IMR-90 (cell line): Measurements from ENCODE around the gene PLCL2. TPM values are rescaled to one million over a fixed set of nuclear protein-coding genes. Genes with fewer than 3 reads are reported as not detected.

Source experiments
- ATAC-seq: fragments of 200-7000 bp; cut with Tn5 transposase; 2 replicates; pipeline ENCODE4 v1.9.1; 2020; ENCODE audit warnings: low read depth, mild to moderate bottlenecking, moderate library complexity
- BruUV-seq: library from RNA; stranded (reverse); fragments of 400-500 nt; replicated peaks from 2 replicates; lab custom pipeline; 2021; lab: Mats Ljungman, UMichigan
- CTCF ChIA-PET: fragments of 300-600 bp; formaldehyde crosslinking; extraction: SDS; loops from one replicate; lab custom pipeline; 2021; ENCODE audit warnings: antibody characterized with exemption; lab: Yijun Ruan, JAX
- POLR2A ChIA-PET: fragments of 300-600 bp; sonication (Branson Sonifier 250); formaldehyde crosslinking; loops from one replicate; lab custom pipeline; 2022; ENCODE audit warnings: antibody characterized with exemption; ENCODE audit not compliant: unreplicated experiment; lab: Charles Lee
- DNase-seq: peaks from one replicate; pipeline ENCODE4 v3.0.0; 2013
- H2AFZ ChIP-seq: replicated peaks from 2 replicates; pipeline ENCODE3; 2013; ENCODE audit warnings: low read length, mild to moderate bottlenecking; ENCODE audit not compliant: poor library complexity
- H2AK5ac ChIP-seq: 2 replicates; pipeline ENCODE4 v1.6.1; 2013; ENCODE audit warnings: low read depth, low read length, inconsistent platforms
- H2AK9ac ChIP-seq: replicated peaks from 2 replicates; pipeline ENCODE3; 2013; ENCODE audit warnings: mild to moderate bottlenecking, low read depth, low read length, moderate library complexity; ENCODE audit not compliant: poor library complexity
- H2BK120ac ChIP-seq: 2 replicates; pipeline ENCODE4 v1.6.1; 2013; ENCODE audit warnings: low read depth, low read length, inconsistent platforms
- H2BK15ac ChIP-seq: 3 replicates; pipeline ENCODE4 v1.6.1; 2013; ENCODE audit warnings: low read depth, low read length, inconsistent platforms
- H2BK20ac ChIP-seq: 2 replicates; pipeline ENCODE4 v1.6.1; 2013; ENCODE audit warnings: low read depth, mild to moderate bottlenecking, inconsistent platforms, low read length, moderate library complexity
- H2BK5ac ChIP-seq: 2 replicates; pipeline ENCODE4 v1.6.1; 2013; ENCODE audit warnings: mild to moderate bottlenecking, low read depth, low read length, inconsistent platforms; ENCODE audit not compliant: poor library complexity, severe bottlenecking
- H3K14ac ChIP-seq: replicated peaks from 2 replicates; pipeline ENCODE4 v1.6.1; 2013; ENCODE audit warnings: low read depth, low read length, inconsistent platforms
- H3K18ac ChIP-seq: 2 replicates; pipeline ENCODE4 v1.6.1; 2013; ENCODE audit warnings: low read depth, low read length, control low read depth
- H3K23ac ChIP-seq: 2 replicates; pipeline ENCODE4 v1.6.1; 2013; ENCODE audit warnings: low read depth, low read length, inconsistent platforms
- H3K27ac ChIP-seq: 2 replicates; pipeline ENCODE4 v1.5.1; 2013; ENCODE audit warnings: mild to moderate bottlenecking, control low read depth, low read length; ENCODE audit not compliant: insufficient read depth
- H3K27me3 ChIP-seq: 2 replicates; pipeline ENCODE4 v1.6.1; 2013; ENCODE audit warnings: low read length; ENCODE audit not compliant: control insufficient read depth, insufficient read depth
- H3K36me3 ChIP-seq: 2 replicates; pipeline ENCODE4 v1.6.1; 2013; ENCODE audit warnings: low read length, mixed read lengths; ENCODE audit not compliant: control insufficient read depth, insufficient read depth
- H3K4ac ChIP-seq: 2 replicates; pipeline ENCODE4 v1.6.1; 2013; ENCODE audit warnings: low read depth, low read length, inconsistent platforms
- H3K4me1 ChIP-seq: 2 replicates; pipeline ENCODE4 v1.6.1; 2013; ENCODE audit warnings: low read length, mixed read lengths; ENCODE audit not compliant: control insufficient read depth, insufficient read depth
- H3K4me2 ChIP-seq: 2 replicates; pipeline ENCODE4 v1.6.1; 2013; ENCODE audit warnings: low read depth, mild to moderate bottlenecking, control low read depth, low read length, moderate library complexity
- H3K4me3 ChIP-seq: 2 replicates; pipeline ENCODE4 v1.5.1; 2013; ENCODE audit warnings: low read depth, mild to moderate bottlenecking, control low read depth, low read length, moderate library complexity; ENCODE audit not compliant: insufficient read depth
- H3K56ac ChIP-seq: 2 replicates; pipeline ENCODE4 v1.6.1; 2013; ENCODE audit warnings: low read length, inconsistent platforms; ENCODE audit not compliant: insufficient read depth; ENCODE audit errors: extremely low read depth
- H3K79me1 ChIP-seq, 2 experiments: 2 replicates each; pipeline ENCODE4 v1.6.1; 2013; ENCODE audit warnings: low read length in 2 of 2, inconsistent platforms in 1 of 2, low read depth in 1 of 2
- H3K9ac ChIP-seq: 2 replicates; pipeline ENCODE4 v1.6.1; 2013; ENCODE audit warnings: low read depth, low read length, control low read depth
- H3K9me1 ChIP-seq: 2 replicates; pipeline ENCODE4 v1.6.1; 2013; ENCODE audit warnings: low read length, inconsistent platforms; ENCODE audit not compliant: insufficient read depth
- H3K9me3 ChIP-seq: 2 replicates; pipeline ENCODE4 v1.6.1; 2013; ENCODE audit warnings: low read length; ENCODE audit not compliant: control insufficient read depth, insufficient read depth
- H4K20me1 ChIP-seq: 2 replicates; pipeline ENCODE4 v1.6.1; 2013; ENCODE audit warnings: low read length, inconsistent platforms; ENCODE audit not compliant: insufficient read depth
- H4K5ac ChIP-seq: 2 replicates; pipeline ENCODE4 v1.6.1; 2013; ENCODE audit warnings: mild to moderate bottlenecking, low read depth, low read length, control low read depth
- H4K8ac ChIP-seq, 2 experiments: 2 replicates each; pipeline ENCODE4 v1.6.1; 2013; ENCODE audit warnings: low read depth in 2 of 2, low read length in 2 of 2, control low read depth in 1 of 2, inconsistent platforms in 1 of 2
- H4K91ac ChIP-seq: 2 replicates; pipeline ENCODE4 v1.6.1; 2013; ENCODE audit warnings: low read depth, low read length, inconsistent platforms; ENCODE audit not compliant: insufficient read depth
- BHLHE40 ChIP-seq: fragments of 150-350 bp; IDR thresholded peaks from 2 replicates; pipeline ENCODE4 v1.6.1; 2016; ENCODE audit warnings: mild to moderate bottlenecking, low read depth, low read length
- CEBPB ChIP-seq: IDR thresholded peaks from 2 replicates; pipeline ENCODE4 v1.6.1; 2012; ENCODE audit warnings: low read depth, low read length, improper control_type of control experiment
- CHD1 ChIP-seq: IDR thresholded peaks from 2 replicates; pipeline ENCODE4 v1.6.1; 2012; ENCODE audit warnings: low read depth, low read length, improper control_type of control experiment
- CTCF ChIP-seq: conservative IDR thresholded peaks from 2 replicates; pipeline ENCODE4 v1.5.1; 2012; ENCODE audit warnings: mild to moderate bottlenecking, low read depth, low read length, improper control_type of control experiment
- ELK1 ChIP-seq: fragments of 150-350 bp; IDR thresholded peaks from 2 replicates; pipeline ENCODE4 v1.6.1; 2016; ENCODE audit warnings: low read depth, mild to moderate bottlenecking, low read length, moderate library complexity, borderline replicate concordance
- FOS ChIP-seq: fragments of 150-350 bp; IDR thresholded peaks from 2 replicates; pipeline ENCODE4 v1.6.1; 2016; ENCODE audit warnings: low read depth, low read length
- MAFK ChIP-seq: IDR thresholded peaks from 2 replicates; pipeline ENCODE4 v1.6.1; 2012; ENCODE audit warnings: low read depth, low read length, improper control_type of control experiment
- MAZ ChIP-seq: IDR thresholded peaks from 2 replicates; pipeline ENCODE4 v1.6.1; 2012; ENCODE audit warnings: low read depth, mild to moderate bottlenecking, low read length, improper control_type of control experiment, moderate library complexity, borderline replicate concordance
- MXI1 ChIP-seq: IDR thresholded peaks from 2 replicates; pipeline ENCODE4 v1.6.1; 2012; ENCODE audit warnings: low read depth, mild to moderate bottlenecking, low read length, moderate library complexity, borderline replicate concordance
- POLR2A ChIP-seq: IDR thresholded peaks from 2 replicates; pipeline ENCODE4 v1.6.1; 2012; ENCODE audit warnings: mild to moderate bottlenecking, low read depth, low read length
- RAD21 ChIP-seq: IDR thresholded peaks from 2 replicates; pipeline ENCODE4 v1.6.1; 2012; ENCODE audit warnings: low read length, improper control_type of control experiment
- RCOR1 ChIP-seq: IDR thresholded peaks from 2 replicates; pipeline ENCODE4 v1.6.1; 2012; ENCODE audit warnings: mild to moderate bottlenecking, low read length, improper control_type of control experiment; ENCODE audit not compliant: insufficient replicate concordance
- RFX5 ChIP-seq: IDR thresholded peaks from 2 replicates; pipeline ENCODE4 v1.8.0; 2012; ENCODE audit warnings: low read depth, mild to moderate bottlenecking, low read length, moderate library complexity
- SMC3 ChIP-seq: fragments of 150-350 bp; IDR thresholded peaks from 2 replicates; pipeline ENCODE4 v1.6.1; 2016; ENCODE audit warnings: low read depth, mild to moderate bottlenecking, antibody characterized with exemption, low read length, moderate library complexity
- USF2 ChIP-seq: fragments of 150-350 bp; IDR thresholded peaks from 2 replicates; pipeline ENCODE4 v1.6.1; 2017; ENCODE audit warnings: mild to moderate bottlenecking, antibody characterized with exemption, low read length, low read depth
- WGBS, 2 experiments: methylation state at CpG; one replicate each; pipeline versions ENCODE4 v1.1.5 to v1.1.7; 2013; ENCODE audit warnings: missing lambda C conversion rate in 2 of 2; ENCODE audit not compliant: insufficient read length in 1 of 2; ENCODE audit errors: extremely low coverage in 2 of 2; 5-methylcytosine and 5-hydroxymethylcytosine counted together
- dilution Hi-C: fragments of 300-500 bp; cut with HindIII; formaldehyde crosslinking; loops from one replicate; pipeline ENCODE4 v1.14.3; 2018; ENCODE audit warnings: low sequenced_read_pairs; ENCODE audit not compliant: unreplicated experiment
- in situ Hi-C: fragments of 300-500 bp; cut with MboI; formaldehyde crosslinking; loops from 3 replicates; pipeline ENCODE4 v1.14.3; 2019; ENCODE audit warnings: low sequenced_read_pairs, inconsistent platforms, mixed read lengths
- intact Hi-C: fragments of 100-400 bp; cut with micrococcal nuclease; formaldehyde crosslinking; loops from 2 replicates; pipeline ENCODE4 v1.10.0; 2022
- polyA plus RNA-seq, 3 experiments: library from polyadenylated mRNA; depleted of rRNA; stranded (reverse); fragments of >200 nt; gene quantifications; 2 replicates each; pipeline ENCODE4 v1.2.3, GENCODE V29; 2012; ENCODE audit warnings: low replicate concordance in 1 of 3
- total RNA-seq: library from RNA; depleted of rRNA; stranded (reverse); fragments of >200 nt; gene quantifications from 2 replicates; pipeline ENCODE4 v1.2.3, GENCODE V29; 2012

PLCL2 gene
- total and polyA plus RNA-seq, 2 of the 4 experiments (the other 2 are of a cell fraction), result 0.92 to 3.8 TPM

- in situ Hi-C loops (no loop called here), dilution Hi-C loops (no loop called here), intact Hi-C loops (no loop called here)
- Histone ChIP-seq H4K5ac (no peak overlapping the region), H4K8ac (no peak overlapping the region), H3K36me3 (no peaks in the 10 kb centered on the region), H3K27ac (no peak overlapping the region), H3K4me3 (no peak overlapping the region), H2BK15ac (no peak overlapping the region), H3K18ac (no peak overlapping the region), H2AK9ac (no peak overlapping the region), H3K4me2 (no peak overlapping the region), H3K9ac (no peak overlapping the region), H3K4me1 (no peaks in the 10 kb centered on the region), H3K23ac (no peak overlapping the region), H2AFZ (no peak overlapping the region), H4K91ac (no peak overlapping the region), H3K56ac (no peak overlapping the region), H3K27me3 (no peaks in the 10 kb centered on the region), H2BK20ac (no peak overlapping the region), H3K14ac (no peak overlapping the region), H3K4ac (no peak overlapping the region), H2BK120ac (no peak overlapping the region), H2BK5ac (no peak overlapping the region), H4K20me1 (no peaks in the 10 kb centered on the region), H2AK5ac (no peak overlapping the region), H3K9me1 (no peaks in the 10 kb centered on the region), H3K79me1 (no peaks in the 10 kb centered on the region), H3K9me3 (no peaks in the 10 kb centered on the region)
- CTCF ChIA-PET, result interaction anchor here (0.7 kb wide), 1 partner anchor 844 kb away, joined by 3 read pairs; no protein-coding TSS in a partner anchor
- no peak for ATAC-seq
- TF ChIP-seq RAD21 (no peak), RCOR1 (no peak), CTCF (no peak), ELK1 (no peak), MAFK (no peak), RFX5 (no peak), MXI1 (no peak), USF2 (no peak), CEBPB (no peak), MAZ (no peak), CHD1 (no peak), POLR2A (no peak), FOS (no peak), SMC3 (no peak), BHLHE40 (no peak)
- BruUV-seq, result no TSS peak
- POLR2A ChIA-PET, result no interaction called here
- no CpG with 5 or more reads among the region's 2 CpGs for WGBS, 2 experiments
- DNase-seq, result no peak
These were observed 180.6 kb downstream of the PLCL2 start for GRCh38 chr3:17065315-17065714.
